Activated CD4-positive, CD25-positive, alpha-beta regulatory T cell treated with anti-CD3 and anti-CD28 coated beads, Interleukin-2, amount 50 U/mL, for 16 hours (primary cell): ENCODE measurements around the gene NADSYN1.

ENCODE experiments used
- DNase-seq: peaks from one replicate; pipeline ENCODE4 v3.0.0-alpha.2; 2020; ENCODE audit warnings: low read depth, low spot score

NADSYN1 gene

GRCh38 chr11:71548716-71549151, 95.7 kb downstream of the NADSYN1 start:
- DNase-seq = no peak
